GM20431 (cell line): ENCODE measurements around the gene ITPR3.

ENCODE experiments used
- in situ Hi-C: fragments of 300-500 bp; cut with MseI, MboI; formaldehyde crosslinking; loops from one replicate; pipeline ENCODE4 v1.15.0; 2020; ENCODE audit warnings: low sequenced_read_pairs; ENCODE audit not compliant: unreplicated experiment

Gene ITPR3

GRCh38 chr6:33682341-33682740, 61.2 kb downstream of the ITPR3 start:
- in situ Hi-C loops = no loop called here

GRCh38 chr6:33683051-33683571, 62.0 kb downstream of the ITPR3 start:
- in situ Hi-C loops = no loop called here

- in situ Hi-C loops = no loop called here
These were observed 62.7 kb downstream of the ITPR3 start for GRCh38 chr6:33683576-33684427.

GRCh38 chr6:33684428-33684896, 63.3 kb downstream of the ITPR3 start:
- in situ Hi-C loops = no loop called here

GRCh38 chr6:33684983-33685382, 63.9 kb downstream of the ITPR3 start:
- in situ Hi-C loops = no loop called here

- in situ Hi-C loops = no loop called here
These were observed 64.5 kb downstream of the ITPR3 start for GRCh38 chr6:33685411-33686224.

- in situ Hi-C loops = no loop called here
These were observed 65.3 kb downstream of the ITPR3 start for GRCh38 chr6:33686225-33686924.

GRCh38 chr6:33686981-33687975, 66.2 kb downstream of the ITPR3 start:
- in situ Hi-C loops = no loop called here

- in situ Hi-C loops = no loop called here
These were observed 66.9 kb downstream of the ITPR3 start for GRCh38 chr6:33688006-33688405.

- in situ Hi-C loops = no loop called here
These were observed 67.5 kb downstream of the ITPR3 start for GRCh38 chr6:33688451-33689147.

GRCh38 chr6:33689148-33689494, 68.0 kb downstream of the ITPR3 start:
- in situ Hi-C loops = no loop called here

GRCh38 chr6:33689879-33690278, 68.8 kb downstream of the ITPR3 start:
- in situ Hi-C loops = no loop called here

GRCh38 chr6:33690766-33691165, 69.6 kb downstream of the ITPR3 start:
- in situ Hi-C loops = no loop called here

GRCh38 chr6:33691456-33692077, 70.4 kb downstream of the ITPR3 start:
- in situ Hi-C loops = no loop called here

GRCh38 chr6:33692078-33692759, 71.1 kb downstream of the ITPR3 start:
- in situ Hi-C loops = no loop called here

- in situ Hi-C loops = no loop called here
These were observed 71.6 kb downstream of the ITPR3 start for GRCh38 chr6:33692760-33693158.

GRCh38 chr6:33693186-33694105, 72.3 kb downstream of the ITPR3 start:
- in situ Hi-C loops = no loop called here
